HG03175 (cell line): ENCODE results near the gene MACROD1.

Experiments used
- ATAC-seq: cut with Tn5 transposase; IDR thresholded peaks from one replicate; pipeline ENCODE4 v1.9.1; 2021; ENCODE audit warnings: mild to moderate bottlenecking, moderate library complexity; ENCODE audit not compliant: unreplicated experiment

Gene MACROD1

DNA sequence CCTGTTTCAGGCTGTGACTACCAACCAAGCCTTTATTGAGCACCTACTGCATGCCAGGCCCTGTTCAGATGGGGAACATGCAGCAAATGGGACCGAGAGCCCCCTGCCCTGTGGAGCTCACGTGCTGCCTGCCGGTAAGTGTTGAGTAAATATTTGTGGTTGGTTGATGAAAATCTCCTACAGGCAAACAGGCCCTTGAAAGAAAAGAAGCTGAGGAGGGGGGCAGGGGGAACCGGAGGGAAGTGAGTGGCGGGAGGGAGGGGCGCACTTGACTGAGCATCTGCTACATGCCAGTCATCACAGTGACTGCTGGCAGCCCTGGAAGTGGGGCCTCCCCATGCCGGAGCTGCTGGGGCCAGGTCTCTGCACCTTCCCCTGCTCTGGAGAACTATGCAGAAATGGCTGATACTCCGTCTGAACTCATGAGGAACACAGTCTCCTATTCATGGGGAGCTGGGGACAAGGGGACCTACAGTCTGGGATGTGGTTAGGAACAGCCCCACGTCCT, 34.2 kb downstream of the MACROD1 start:
- no peak for ATAC-seq

GRCh38 chr11:64130618-64131017, 35.3 kb downstream of the MACROD1 start:
- no peak for ATAC-seq

GRCh38 chr11:64129403-64129802, 36.5 kb downstream of the MACROD1 start:
- no peak for ATAC-seq

DNA sequence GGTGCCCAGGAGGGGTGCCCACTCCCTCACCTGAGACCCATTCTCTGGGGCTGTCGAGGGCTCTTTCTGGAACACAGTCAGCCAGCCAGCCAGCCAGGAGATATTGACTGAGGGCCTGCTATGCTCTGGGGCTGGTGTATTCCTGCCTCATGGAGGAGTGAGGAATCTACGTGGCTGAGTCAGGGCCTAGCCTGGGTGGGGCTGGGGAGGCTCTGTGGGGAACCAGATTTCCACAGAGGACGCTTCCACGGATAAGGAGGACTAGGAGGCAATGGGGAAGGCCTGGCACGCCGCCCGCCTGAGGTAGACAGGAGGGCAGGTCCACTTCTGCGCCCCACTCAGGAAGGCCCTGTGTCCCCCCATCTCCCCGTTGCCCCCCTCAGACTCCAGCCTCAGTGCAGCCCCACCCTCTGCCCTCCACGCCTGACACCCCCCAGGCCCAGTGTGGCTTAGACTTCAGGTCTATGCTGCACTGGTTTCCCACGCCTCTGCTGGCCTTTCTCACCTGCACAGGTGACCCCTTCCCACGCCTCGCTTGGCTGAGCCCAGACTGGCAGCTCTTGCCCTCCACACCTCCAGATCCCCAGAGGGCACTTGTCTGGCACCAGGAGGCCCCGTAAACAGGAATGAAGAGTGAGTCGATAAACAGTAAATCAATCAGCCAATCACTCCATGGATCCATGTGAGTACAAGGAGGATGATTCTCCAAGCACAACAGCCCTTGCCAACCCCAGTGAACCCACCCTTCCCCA, 37.5 kb downstream of the MACROD1 start:
- no peak for ATAC-seq

GRCh38 chr11:64127267-64128072, 38.4 kb downstream of the MACROD1 start:
- no peak for ATAC-seq

DNA sequence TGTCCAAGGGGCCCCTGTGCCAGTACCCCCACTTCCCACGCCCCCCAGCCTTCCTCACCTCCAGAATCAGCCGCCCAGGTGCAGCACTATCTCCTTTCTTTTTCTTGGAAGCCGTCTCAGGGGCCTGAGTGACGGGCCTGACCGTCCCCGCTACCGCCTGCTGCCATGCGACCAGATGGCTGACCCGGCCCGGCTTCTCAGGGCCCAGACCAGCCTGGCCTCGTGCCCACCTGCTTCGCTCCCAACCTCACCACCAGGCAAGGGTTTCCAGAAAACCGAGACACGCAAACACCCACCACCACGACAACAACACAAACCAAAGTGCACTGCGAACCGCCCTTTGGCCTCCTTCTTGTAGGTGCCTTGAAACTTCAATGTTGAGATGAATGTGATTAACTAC, 39.1 kb downstream of the MACROD1 start:
- ATAC-seq, result no peak

DNA sequence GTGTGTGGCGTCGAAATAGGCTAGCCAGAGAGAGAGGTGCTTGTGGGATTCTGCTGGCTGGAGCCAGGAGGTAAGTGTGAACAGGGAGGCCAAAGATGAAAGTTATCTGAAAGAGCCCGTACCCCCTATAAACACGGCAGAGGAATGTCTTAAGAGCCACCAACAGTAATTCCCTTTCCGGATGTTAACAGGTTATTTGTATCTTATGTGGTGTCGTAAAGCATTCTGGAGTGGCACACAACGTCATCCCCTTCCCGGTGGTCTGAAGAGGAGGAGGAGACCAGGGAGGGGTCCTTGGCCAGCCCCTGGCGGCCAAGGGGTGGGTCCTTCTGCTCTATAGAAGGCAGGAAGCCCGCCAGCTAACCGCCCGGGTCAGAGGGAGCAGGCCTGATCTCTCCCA, 39.5 kb downstream of the MACROD1 start:
- no peak for ATAC-seq

DNA sequence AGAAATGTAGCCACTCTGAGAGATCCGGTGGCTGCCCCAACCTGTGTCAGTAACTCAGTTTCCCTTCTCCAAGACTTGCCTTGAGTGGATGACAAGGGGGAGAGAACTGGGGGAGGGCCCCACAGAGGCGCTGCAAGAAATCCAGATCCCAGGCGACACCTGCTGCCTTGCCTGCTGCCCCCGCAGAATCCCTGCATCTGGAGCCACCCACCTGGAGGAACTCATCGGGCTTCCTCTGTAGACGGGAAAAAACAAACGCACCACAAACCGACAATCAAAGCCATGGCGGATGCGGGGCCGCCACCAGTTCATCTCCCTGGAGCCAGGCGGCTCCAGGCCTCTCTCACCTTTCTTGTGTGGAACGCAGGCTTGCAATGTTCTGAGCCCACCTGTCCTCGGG, 40.2 kb downstream of the MACROD1 start:
- ATAC-seq, result no peak

- no peak for ATAC-seq
Observed at GRCh38 chr11:64124147-64124546, 41.8 kb downstream of the MACROD1 start.

- no peak for ATAC-seq
Observed at GRCh38 chr11:64123679-64124078, 42.2 kb downstream of the MACROD1 start.

GRCh38 chr11:64122411-64123410, 43.2 kb downstream of the MACROD1 start:
- no peak for ATAC-seq

- ATAC-seq, result no peak
Observed at GRCh38 chr11:64121663-64122410, 44.1 kb downstream of the MACROD1 start.

DNA sequence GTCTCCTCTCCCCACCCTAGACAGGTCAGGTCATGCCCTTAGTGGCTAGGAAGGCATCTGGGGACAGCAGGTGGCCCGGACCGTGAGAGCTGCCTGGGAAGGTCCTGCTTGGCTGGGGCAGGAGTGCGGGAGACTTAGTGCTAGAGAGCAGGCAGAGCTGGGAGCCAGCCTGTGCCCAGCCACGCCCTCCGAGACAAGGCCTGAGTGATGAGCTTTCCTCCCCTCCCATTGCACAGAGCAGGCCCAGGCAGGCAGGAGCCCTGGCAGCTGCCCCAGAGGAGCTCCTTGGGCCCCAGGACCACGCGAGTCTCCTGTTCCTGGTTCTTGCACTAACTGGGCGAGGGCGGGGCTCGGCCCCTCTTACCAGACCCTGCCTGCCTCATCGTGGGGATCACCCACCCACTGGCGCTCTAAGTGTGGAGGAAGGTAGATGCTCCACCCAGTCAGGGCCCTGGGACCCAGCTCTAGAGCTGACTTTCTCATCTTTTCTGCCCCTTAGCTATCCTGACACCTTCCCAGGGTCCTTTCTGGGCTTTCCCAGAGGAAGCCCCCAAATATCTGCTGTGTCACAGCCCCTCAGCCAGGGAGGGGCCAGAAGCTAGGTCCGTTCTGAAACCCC, 44.9 kb downstream of the MACROD1 start:
- ATAC-seq, result no peak

DNA sequence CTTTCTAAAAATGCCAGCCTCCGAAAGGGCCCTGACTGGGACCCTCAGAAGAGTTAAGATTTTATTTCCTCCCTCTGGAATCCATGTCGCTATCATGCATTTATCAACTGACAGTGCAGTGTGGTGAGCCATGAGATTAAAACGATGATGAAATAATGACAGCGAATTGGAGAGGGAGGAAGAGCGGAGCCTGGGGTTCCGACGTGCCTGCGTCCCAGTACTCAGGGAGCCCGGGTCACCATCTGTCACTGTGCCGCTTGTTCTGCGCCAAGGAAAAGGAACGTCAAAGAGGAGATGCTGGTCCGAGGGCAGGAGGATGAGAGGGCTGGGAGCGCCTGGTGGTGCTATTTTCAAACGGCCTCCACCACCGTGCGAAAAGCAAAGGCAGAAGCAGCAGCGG, 46.2 kb downstream of the MACROD1 start:
- ATAC-seq, result no peak

DNA sequence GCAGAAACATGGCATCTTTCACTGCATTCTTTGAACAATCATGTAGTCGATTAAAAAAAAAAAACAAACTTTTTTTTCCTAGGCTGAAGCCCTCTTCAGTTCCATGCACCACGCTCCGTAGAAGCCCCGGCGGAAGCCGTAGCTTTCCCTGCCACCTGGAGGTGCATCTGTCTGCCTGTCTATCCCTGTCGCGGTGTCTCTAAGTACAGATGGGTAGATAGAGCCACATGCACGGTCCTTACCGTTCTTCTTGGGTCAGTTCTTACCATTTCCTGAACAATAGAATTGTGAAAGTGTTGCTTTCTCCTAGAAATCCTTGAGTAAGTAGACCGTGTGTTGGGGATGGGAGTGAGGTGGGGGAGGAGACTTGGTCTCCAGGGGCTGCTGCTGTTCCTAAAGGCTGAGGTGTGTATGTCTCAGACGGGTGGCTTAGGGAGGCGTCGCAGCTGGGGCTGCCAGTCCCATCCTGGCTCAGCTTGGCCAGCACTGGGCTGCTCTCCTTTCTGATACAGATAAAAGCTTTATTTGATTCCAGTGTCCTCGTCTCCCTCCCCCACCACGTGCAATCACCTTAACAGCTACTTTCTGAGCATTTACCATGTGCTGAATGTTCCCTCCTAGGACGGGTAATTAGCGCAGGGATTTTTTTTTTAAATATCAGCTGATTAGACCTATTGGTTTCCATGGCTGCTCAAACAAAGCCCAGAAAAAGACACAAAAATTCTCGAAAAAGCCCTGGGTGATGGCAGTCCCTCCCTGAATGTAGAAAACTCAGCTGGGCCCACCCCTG, 46.8 kb downstream of the MACROD1 start:
- no peak for ATAC-seq

- no peak for ATAC-seq
Observed at GRCh38 chr11:64117763-64118459, 48.0 kb downstream of the MACROD1 start.

DNA sequence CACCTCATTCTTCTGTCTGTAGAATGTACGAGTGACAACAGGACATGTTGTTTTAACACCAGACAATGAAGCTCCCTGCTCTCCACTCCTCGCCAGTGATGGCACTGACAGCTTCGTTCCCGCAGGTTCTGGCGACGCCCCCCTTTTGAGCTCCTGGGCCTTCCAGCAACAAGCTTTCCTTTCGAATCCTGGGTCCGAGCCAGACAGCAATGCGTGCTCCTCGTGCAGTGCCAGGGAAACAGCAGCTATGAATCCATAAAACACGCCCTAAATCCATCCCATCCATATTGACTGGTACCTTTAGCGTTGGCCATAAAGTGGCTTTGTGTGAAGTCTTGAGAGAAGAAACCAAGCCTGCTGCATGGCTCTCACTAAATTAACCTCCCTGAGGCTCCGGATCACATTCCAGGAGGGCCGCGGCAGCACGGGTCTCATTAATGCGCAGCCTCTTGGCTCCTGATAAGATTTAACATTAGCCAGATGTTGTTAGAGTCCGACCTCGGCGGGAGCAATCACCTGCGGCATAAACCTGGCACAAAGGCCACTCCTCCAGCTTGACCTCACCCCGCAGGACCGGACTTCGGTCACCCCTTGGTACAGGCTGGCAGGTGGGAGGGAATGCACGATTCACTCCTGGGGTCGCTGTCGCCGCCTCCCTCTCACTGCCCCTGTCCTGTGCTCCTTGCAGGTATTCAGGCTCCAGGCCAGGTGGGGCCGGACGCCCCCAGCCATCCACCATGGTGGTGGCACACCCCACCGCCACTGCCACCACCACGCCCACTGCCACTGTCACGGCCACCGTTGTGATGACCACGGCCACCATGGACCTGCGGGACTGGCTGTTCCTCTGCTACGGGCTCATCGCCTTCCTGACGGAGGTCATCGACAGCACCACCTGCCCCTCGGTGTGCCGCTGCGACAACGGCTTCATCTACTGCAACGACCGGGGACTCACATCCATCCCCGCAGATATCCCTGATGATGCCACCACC, 50.1 kb downstream of the MACROD1 start:
- no peak for ATAC-seq
